Measurements from ENCODE around the gene NEO1. TPM values are rescaled to one million over a fixed set of nuclear protein-coding genes. Genes with fewer than 3 reads are reported as not detected.
A peak's percentile ranks its signal among the peaks of the same experiment; 100 is the strongest.

Gene NEO1
- total RNA-seq, 1 experiment from 2014 or later = 41.8 TPM

DNA sequence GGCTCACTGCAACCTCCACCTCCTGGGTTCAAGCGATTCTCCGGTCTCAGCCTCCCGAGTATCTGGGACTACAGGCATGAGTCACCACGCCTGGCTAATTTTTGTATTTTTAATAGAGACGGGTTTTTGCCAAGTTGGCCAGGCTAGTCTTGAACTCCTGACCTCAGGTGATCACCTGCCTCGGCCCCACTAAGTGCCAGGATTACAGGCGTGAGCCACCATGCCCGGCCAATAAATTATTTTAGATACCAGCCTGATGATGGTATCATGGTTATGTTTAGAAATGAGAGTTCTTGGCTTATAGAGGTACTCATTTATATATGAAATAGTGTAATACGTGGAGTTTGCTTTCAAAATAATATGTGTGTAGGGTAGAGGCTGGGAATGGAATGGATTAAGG is 119.4 kb downstream of the NEO1 start:
- Mint-ChIP-seq H3K9me3 (peaks cover 2% of the 10 kb centered on the region in 2 experiments; a peak in 1 of 5 replicates), H3K27ac (peak overlapping the region in 1 of 3 experiments; percentile 50; a peak in 1 of 7 replicates), H3K4me3 (no peak overlapping the region), H3K27me3 (ENCODE audit: low read depth) (no peaks in the 10 kb centered on the region), H3K36me3 (ENCODE audit: insufficient read depth in 1 of 3, low read depth in 3 of 3) (peaks cover 3 to 9% (median 5%) of the 10 kb centered on the region in 3 experiments; a peak in 6 of 7 replicates), H3K4me1 (peaks cover 23 to 29% of the 10 kb centered on the region in 2 experiments)
- no peak overlapping the region for H3K56ac ChIP-seq (ENCODE audit: insufficient read length, low read depth, low read length)
- no peak overlapping the region for H3K9ac ChIP-seq (ENCODE audit: extremely low read depth, insufficient read length, low read length)
- no peak overlapping the region for H4K8ac ChIP-seq (replicated peaks; ENCODE audit: insufficient read length, low read depth, low read length)
- H3K27ac ChIP-seq (ENCODE audit: insufficient read length, low read depth, low read length) = no peak overlapping the region
- H3K4me2 ChIP-seq (ENCODE audit: insufficient read depth, insufficient read length, low read length) = no peak overlapping the region
- no peaks in the 10 kb centered on the region for H3K79me2 ChIP-seq (ENCODE audit: insufficient read depth, low read length)
- H3K23ac ChIP-seq (ENCODE audit: insufficient read length, low read depth, low read length) = no peak overlapping the region
- TF ChIP-seq, protein P1, sequence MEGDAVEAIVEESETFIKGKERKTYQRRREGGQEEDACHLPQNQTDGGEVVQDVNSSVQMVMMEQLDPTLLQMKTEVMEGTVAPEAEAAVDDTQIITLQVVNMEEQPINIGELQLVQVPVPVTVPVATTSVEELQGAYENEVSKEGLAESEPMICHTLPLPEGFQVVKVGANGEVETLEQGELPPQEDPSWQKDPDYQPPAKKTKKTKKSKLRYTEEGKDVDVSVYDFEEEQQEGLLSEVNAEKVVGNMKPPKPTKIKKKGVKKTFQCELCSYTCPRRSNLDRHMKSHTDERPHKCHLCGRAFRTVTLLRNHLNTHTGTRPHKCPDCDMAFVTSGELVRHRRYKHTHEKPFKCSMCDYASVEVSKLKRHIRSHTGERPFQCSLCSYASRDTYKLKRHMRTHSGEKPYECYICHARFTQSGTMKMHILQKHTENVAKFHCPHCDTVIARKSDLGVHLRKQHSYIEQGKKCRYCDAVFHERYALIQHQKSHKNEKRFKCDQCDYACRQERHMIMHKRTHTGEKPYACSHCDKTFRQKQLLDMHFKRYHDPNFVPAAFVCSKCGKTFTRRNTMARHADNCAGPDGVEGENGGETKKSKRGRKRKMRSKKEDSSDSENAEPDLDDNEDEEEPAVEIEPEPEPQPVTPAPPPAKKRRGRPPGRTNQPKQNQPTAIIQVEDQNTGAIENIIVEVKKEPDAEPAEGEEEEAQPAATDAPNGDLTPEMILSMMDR (conservative IDR thresholded peaks at IDR 0.05) = no peak
- no peak overlapping the region for H3K4ac ChIP-seq (ENCODE audit: low read depth, low read length)
- no peak overlapping the region for H2AFZ ChIP-seq (ENCODE audit: low read length)
- no peak overlapping the region for H3T11ph ChIP-seq (ENCODE audit: low read length)
- no peaks in the 10 kb centered on the region for H3K23me2 ChIP-seq (ENCODE audit: insufficient read length, low read depth, low read length, poor library complexity, severe bottlenecking)
- H4K91ac ChIP-seq (ENCODE audit: insufficient read length, low read depth, low read length) = no peak overlapping the region
- no peak overlapping the region for H2BK5ac ChIP-seq (ENCODE audit: insufficient read length, low read length)
- no peaks in the 10 kb centered on the region for H3K9me3 ChIP-seq (ENCODE audit: control insufficient read depth, low read depth, low read length)
- H4K20me1 ChIP-seq (ENCODE audit: control insufficient read depth, insufficient read depth, insufficient read length) = no peaks in the 10 kb centered on the region
- H3K27me3 ChIP-seq (ENCODE audit: insufficient read depth, low read length) = no peaks in the 10 kb centered on the region
- no peaks in the 10 kb centered on the region; the same call in 1 of the 2 replicates for H3K4me1 ChIP-seq (ENCODE audit: insufficient read depth, low read length)
- WGBS (ENCODE audit: extremely low coverage, insufficient read length, low lambda C conversion rate) = 100% methylated on average over 1 of the region's 9 CpGs
- no peak overlapping the region for H2BK120ac ChIP-seq (ENCODE audit: low read depth, low read length, poor library complexity, severe bottlenecking)
- H3K18ac ChIP-seq (ENCODE audit: insufficient read length, low read depth, low read length) = no peak overlapping the region
- no peak for DNase-seq
- H4K5ac ChIP-seq (ENCODE audit: insufficient read length, low read depth, low read length) = no peak overlapping the region
- no peak overlapping the region for H2BK15ac ChIP-seq (ENCODE audit: low read depth, low read length)
- no peaks in the 10 kb centered on the region for H3K79me1 ChIP-seq (ENCODE audit: insufficient read depth, low read depth, low read length, poor library complexity, severe bottlenecking)
- no peak overlapping the region for H2BK12ac ChIP-seq (ENCODE audit: insufficient read length, low read depth, low read length)
- no peak overlapping the region for H3K14ac ChIP-seq (ENCODE audit: insufficient read depth, low read length)
- no peak overlapping the region for H2BK20ac ChIP-seq (ENCODE audit: low read depth, low read length, poor library complexity, severe bottlenecking)
- no peak overlapping the region for H2AK5ac ChIP-seq (ENCODE audit: insufficient read length, low read length)

Data from H9 (cell line).